MM.1S (cell line): Measurements from ENCODE around the gene USP6NL.

ENCODE experiments used
- EZH2phosphoT487 ChIP-seq: fragments of 300-600 bp; sonication (generic); IDR thresholded peaks from 2 replicates; pipeline ENCODE4 v1.6.1; 2018; ENCODE audit warnings: antibody characterized with exemption, low read length
- TF ChIP-seq, protein P1 (sequence below): fragments of 300-600 bp; sonication (generic); IDR thresholded peaks from 2 replicates; pipeline ENCODE4 v1.5.1; 2016; ENCODE audit warnings: antibody characterized with exemption, low read length, mixed read lengths

DNA sequence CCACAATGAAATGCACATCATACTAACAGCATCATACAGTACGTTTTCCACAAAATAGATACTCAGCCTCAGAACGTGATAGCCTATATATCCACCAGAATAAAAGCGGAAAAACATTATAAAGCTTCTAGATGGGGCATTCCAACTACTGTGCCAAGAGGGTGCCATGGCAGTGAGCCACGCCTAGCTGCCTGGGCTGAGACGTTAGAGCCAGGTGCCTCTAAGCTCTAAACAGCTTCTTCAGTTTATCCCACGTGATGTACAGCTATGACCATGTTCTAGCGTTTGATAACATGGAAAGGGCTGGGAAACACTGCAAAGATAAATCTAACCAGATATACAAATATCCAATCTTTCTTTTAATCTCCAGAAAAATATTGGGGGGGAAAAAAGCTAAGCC lies 17.8 kb downstream of the USP6NL start:
- TF ChIP-seq, protein P1, sequence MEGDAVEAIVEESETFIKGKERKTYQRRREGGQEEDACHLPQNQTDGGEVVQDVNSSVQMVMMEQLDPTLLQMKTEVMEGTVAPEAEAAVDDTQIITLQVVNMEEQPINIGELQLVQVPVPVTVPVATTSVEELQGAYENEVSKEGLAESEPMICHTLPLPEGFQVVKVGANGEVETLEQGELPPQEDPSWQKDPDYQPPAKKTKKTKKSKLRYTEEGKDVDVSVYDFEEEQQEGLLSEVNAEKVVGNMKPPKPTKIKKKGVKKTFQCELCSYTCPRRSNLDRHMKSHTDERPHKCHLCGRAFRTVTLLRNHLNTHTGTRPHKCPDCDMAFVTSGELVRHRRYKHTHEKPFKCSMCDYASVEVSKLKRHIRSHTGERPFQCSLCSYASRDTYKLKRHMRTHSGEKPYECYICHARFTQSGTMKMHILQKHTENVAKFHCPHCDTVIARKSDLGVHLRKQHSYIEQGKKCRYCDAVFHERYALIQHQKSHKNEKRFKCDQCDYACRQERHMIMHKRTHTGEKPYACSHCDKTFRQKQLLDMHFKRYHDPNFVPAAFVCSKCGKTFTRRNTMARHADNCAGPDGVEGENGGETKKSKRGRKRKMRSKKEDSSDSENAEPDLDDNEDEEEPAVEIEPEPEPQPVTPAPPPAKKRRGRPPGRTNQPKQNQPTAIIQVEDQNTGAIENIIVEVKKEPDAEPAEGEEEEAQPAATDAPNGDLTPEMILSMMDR = no peak
- no peak for TF ChIP-seq EZH2phosphoT487
